Measurements from ENCODE around the gene SP2.

GRCh38 chr17:47967607-47968252, 71.7 kb downstream of the SP2 start:
- TF ChIP-seq, protein P1, sequence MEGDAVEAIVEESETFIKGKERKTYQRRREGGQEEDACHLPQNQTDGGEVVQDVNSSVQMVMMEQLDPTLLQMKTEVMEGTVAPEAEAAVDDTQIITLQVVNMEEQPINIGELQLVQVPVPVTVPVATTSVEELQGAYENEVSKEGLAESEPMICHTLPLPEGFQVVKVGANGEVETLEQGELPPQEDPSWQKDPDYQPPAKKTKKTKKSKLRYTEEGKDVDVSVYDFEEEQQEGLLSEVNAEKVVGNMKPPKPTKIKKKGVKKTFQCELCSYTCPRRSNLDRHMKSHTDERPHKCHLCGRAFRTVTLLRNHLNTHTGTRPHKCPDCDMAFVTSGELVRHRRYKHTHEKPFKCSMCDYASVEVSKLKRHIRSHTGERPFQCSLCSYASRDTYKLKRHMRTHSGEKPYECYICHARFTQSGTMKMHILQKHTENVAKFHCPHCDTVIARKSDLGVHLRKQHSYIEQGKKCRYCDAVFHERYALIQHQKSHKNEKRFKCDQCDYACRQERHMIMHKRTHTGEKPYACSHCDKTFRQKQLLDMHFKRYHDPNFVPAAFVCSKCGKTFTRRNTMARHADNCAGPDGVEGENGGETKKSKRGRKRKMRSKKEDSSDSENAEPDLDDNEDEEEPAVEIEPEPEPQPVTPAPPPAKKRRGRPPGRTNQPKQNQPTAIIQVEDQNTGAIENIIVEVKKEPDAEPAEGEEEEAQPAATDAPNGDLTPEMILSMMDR (IDR thresholded peaks at IDR 0.05; ENCODE audit: low read depth, low read length) = no peak
- TF ChIP-seq EZH2phosphoT487 (IDR thresholded peaks at IDR 0.05; ENCODE audit: low read depth) = no peak

Data from OCI-LY3 (cell line).